Measurements from ENCODE around the gene MRPL46. TPM values are rescaled to one million over a fixed set of nuclear protein-coding genes. Genes with fewer than 3 reads are reported as not detected.

MRPL46 gene
- 17.5 TPM for total RNA-seq

DNA sequence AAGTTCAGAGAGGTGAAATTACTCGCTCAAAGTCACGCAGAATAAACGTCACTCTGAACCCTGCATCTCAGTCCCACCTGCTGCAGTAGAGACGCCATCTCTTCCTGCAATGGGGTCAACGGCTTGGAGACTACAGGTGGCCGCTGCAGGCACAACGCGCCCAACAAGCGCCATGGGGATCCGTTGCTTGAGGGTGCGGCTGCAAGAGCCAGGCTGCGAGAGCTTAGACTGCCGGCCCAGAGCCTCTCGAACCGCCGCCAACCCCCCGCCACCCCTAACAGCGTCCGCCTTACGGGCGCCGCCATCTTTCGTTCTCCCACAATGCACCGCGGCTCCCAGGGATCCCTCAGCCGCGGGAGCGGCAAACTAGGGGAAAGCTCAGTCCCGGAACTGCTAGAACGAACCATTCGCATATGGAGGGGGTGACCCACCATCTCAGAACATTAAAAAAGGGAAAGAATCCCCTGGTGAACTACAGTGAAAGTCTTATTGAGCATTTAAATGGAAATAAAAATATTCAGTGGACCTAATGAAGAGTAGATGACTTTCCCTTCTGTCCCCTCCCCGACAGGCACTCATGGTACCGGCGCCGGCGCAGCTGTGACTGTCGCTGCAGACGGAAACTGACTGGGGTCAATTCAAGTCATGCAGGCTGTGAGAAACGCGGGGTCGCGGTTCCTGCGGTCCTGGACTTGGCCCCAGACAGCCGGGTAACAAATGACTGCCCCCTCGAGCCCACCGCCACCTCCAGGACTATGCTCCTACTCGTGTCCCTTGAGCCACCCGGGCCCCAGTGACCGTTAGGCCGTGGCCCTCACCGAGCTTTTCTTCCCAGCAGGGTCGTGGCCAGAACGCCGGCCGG, at the start of gene MRPL46, which contains the start of gene MRPS11:
Gene MRPL46 (minus strand): TSS at position 316 of the 862 bp plus-strand sequence. CDS start 11 bp downstream, at position 305.
Gene MRPS11 (plus strand): TSS at position 636 of the 862 bp plus-strand sequence. CDS start 10 bp downstream, at position 646.
- DNase-seq (ENCODE audit: low spot score), result peak; percentile 92

DNA sequence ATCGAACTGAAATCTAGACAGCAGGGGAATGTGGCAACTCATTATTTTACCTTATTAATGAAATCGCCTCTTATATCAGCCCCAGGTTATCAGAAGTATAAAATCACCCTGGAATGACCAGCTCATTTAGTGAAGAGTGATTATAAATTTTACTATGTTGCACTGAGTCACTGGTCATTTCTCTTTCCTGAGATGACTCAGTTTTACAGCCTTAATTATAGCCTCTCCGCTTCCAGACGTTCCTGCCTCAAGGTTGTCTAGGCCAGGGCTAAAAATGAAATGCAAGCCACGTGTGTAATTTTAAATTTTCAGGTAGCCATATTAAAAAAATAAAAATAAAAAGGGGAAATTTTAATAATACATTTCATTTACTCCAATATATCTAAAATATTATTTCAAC, 46.0 kb upstream of the MRPL46 start:
- DNase-seq (ENCODE audit: low spot score), result no peak

DNA sequence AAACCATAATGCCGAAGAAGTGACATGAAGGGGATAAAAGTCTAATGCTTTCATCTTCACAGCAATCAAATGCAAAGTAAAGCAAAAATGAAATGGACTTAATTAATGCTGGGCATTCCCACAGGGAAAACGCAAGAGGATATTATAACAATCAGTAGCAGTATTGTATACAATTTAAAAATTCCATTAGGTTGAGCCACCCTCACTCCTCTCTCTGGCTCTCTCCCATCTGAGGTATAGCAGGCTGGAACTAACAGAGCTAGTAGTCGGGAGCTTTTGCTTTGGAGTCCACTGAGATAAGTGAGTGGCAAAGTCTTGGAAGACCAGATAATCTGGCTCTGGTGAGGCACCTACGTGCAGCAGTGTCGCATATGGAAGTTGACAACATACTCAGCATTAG, 45.4 kb upstream of the MRPL46 start:
- DNase-seq (ENCODE audit: low spot score), result no peak

GRCh38 chr15:88512078-88512477, 44.9 kb upstream of the MRPL46 start:
- DNase-seq (ENCODE audit: low spot score), result no peak

DNA sequence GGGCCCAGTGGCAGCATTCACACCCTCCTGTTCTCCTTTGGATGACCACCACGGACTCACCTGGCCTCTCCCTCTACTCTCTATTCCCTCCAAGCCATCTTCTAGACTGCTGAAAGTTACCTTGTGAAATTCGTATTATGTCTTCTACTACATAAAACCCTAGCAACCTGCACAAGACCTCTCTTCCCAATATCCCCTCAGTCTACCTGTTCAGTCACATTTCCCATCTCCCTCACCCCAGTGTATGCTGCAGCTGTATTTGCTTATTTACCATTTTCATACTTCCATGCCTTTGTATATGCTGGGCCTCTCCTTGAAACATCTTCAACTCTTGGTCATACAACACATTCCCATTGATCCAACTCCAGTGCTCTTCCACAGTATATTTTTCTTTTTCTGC, 44.0 kb upstream of the MRPL46 start:
- DNase-seq (ENCODE audit: low spot score), result no peak

GRCh38 chr15:88509964-88510363, 42.8 kb upstream of the MRPL46 start:
- no peak for DNase-seq (ENCODE audit: low spot score)

GRCh38 chr15:88509321-88509720, 42.1 kb upstream of the MRPL46 start:
- DNase-seq (ENCODE audit: low spot score), result no peak

- DNase-seq (ENCODE audit: low spot score), result no peak
These were observed 39.4 kb upstream of the MRPL46 start for GRCh38 chr15:88506628-88507027.

- no peak for DNase-seq (ENCODE audit: low spot score)
These were observed 38.5 kb upstream of the MRPL46 start for GRCh38 chr15:88505721-88506120.

- no peak for DNase-seq (ENCODE audit: low spot score)
These were observed 37.3 kb upstream of the MRPL46 start for GRCh38 chr15:88504445-88504844.

DNA sequence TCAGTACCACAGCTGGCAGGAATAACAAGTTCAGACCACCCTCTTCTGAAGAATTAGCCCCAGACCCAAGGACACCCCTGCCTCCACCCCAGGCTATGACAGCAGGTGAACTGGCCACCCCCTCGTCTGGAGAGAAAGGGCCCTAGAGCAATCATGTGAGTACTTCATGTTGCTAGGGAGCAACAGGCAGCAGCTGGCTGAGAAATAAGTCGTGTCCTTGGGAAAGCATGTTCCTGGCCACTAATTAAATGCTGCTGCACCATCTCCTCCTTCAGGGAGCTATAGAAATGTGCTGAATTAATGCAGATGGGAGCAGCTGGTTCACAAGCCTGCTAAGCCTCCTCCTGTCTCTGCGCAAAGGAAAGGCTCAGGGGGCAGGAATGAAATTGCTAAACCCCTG, 31.8 kb upstream of the MRPL46 start:
- no peak for DNase-seq (ENCODE audit: low spot score)

DNA sequence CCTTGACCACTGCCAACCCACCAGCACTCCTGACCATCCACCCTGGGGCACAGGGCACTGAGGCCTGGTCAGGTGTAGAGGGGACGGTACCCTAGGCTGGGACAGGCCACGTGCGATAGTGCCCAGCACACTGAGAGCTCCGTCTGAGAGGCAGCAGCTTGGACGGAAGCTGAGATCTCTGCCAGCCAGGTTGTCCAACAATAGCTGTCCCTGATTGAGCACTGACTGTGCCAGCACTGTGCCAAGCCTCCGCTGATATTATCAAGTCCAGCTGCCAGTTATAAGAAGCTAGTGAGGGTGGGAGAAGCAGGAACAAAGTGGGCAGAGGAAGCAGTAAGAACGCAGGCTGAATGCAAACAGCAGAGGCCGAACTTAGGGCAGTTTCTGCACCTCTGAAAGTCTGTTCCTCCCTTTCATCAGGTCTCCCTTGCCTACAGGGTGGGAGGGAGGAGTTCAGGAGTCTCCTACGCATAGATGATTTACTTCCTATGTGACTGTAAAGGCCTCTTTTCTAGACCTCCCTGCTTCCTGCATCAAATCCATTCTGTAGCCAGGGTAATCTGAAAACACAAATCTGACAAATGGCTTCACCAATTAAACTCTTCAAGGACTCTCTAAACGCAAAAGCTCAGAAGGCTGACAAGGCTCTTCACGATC, 30.0 kb upstream of the MRPL46 start:
- DNase-seq (ENCODE audit: low spot score), result no peak

DNA sequence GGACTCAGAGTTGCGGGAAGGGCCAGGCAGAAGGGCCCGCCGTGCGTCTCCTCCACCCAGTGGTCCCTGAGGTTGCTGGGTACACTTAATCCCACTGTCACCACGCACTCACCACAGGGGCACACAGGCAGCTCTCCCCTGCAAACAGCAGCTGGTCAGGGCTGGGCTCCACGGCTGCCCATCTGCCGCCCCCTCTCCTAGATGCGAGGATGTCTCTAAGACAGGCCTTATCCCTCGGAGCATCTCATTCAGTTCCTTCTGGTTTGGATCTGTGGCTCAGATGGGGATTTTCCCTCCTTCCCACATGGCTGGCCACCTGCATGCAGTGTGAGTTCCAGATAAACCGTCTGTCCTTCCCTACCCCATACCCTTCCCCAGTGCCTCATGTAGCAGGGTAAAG, 26.7 kb upstream of the MRPL46 start:
- DNase-seq (ENCODE audit: low spot score), result no peak

DNA sequence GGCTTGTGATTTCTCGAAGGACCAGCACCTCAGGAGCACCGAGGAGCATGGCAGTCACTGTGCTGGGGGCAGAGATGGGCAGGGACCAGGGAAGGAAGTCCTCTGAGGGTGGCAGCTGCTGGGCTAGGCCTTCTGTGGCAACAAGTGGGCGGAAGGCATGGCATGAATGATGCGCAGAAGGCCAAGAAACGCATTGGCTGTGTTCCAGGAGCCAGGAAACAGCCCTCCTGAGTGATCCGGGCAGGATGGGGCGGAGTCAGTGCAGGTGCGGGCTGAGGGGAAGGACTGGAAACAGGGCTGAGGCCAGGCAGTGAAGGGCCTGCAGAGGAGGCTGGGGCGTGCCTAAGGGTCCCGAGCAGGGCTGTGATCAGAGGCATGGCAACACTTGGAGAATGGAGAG, 24.0 kb upstream of the MRPL46 start:
- DNase-seq (ENCODE audit: low spot score), result no peak

DNA sequence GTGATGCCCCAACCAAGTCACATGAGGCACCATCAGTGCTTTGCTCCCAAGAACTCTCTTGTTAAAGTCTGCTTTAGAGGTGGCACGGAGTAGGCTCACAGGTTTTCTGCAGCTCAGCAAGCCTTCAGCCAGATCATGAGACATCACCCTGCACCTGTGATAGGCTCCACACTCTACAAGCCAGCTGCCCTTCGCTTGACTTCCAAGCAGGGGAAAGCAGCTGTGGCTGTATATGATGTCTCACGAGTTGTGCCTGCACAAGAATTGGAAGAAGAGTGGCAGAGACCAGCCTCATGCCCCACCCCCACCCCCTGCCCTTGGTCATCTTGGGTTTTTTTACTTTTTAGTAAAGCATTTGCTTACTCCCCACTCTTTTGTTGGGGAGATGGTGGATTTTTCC, 22.8 kb upstream of the MRPL46 start:
- DNase-seq (ENCODE audit: low spot score), result no peak

DNA sequence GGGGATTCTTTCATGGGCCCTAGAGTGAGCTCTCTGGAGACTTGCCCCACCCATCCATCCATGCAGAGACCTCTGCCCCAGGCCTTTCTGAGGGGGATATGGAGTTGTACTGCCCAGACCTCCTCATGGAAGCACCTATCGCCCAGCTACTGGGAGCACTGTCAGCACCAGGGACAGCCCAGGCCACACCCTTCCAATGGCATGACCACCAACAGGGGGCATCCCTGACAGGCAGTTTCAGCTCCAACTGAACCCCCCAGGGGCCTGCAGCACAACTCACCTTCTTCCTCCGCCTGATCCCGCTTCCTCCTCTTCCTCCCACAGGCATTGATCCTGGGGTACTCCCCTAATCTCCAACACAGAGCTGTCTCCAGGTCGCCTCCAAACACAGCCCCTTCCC, 22.1 kb upstream of the MRPL46 start:
- no peak for DNase-seq (ENCODE audit: low spot score)

DNA sequence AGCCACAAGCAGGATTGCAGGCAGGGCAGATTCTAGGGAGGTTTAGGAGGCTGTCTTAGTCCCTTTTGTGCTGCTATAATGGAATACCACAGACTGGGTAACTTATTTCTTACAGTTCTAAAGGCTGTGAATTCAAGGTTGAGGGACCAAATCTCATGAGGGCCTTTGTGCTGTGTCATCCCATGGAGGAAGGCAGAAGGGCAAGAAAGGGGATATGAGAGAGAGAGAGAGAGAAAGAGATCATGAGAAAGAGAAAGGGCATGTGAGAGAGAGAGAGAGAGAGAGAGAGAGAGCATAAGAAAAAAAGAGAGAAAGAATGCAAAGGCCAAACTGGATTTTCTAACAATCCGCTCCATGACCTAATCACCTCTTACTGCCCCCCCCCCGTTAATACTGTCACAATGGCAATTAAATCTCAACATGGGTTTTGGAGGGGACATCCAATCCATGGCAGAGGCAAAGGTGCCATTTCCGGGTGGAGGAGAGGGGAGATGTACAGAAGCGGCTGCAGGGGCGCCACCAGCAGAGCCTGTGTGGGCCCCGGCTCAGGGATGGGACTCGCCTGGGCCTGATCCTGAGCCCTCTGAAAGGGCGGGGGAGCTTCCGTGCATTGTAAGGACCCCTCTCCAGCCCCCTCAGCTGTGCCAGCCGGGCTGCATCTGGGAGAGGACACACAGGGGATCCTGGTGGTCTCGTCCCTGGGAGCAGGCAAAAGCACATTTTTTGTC, 20.8 kb upstream of the MRPL46 start:
- DNase-seq (ENCODE audit: low spot score), result no peak

DNA sequence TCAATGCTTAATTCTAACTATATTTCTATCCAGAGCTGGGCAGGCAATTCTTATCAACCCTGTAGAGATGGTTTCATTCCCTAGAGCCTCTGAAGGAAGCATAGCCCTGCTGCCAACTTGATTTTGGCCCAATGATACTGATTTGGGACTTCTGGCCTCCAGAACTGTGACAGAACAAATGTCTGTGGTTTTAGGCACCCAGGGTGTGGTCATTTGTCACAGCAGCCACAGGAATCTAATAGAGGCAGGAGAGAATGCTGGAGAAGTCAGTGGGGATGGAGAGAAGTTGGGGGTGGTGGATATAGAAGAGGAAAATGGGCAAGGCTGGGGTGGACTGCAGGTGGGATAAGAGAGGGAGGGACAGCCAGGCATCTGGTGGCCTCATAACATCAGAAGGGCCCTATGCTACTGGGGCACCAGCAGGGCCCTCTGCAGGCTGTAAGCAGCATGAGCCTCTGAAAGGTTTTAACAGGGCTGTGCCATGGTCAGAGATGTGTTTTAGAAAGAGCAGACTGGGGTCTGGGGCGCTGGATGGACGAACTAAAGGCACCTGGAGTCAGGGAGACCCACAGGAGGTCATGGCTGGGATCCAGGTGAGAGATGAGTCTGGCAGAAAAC, 20.1 kb upstream of the MRPL46 start:
- no peak for DNase-seq (ENCODE audit: low spot score)

GRCh38 chr15:88484682-88485331, 17.6 kb upstream of the MRPL46 start:
- DNase-seq (ENCODE audit: low spot score), result no peak

GRCh38 chr15:88482263-88482662, 15.1 kb upstream of the MRPL46 start:
- DNase-seq (ENCODE audit: low spot score), result no peak

- DNase-seq (ENCODE audit: low spot score), result no peak
These were observed 13.8 kb upstream of the MRPL46 start for GRCh38 chr15:88480981-88481380.

GRCh38 chr15:88479169-88479568, 12.0 kb upstream of the MRPL46 start:
- no peak for DNase-seq (ENCODE audit: low spot score)
